Jurkat, Clone E6-1 (cell line): ENCODE measurements around the gene RNF215. TPM values are rescaled to one million over a fixed set of nuclear protein-coding genes. Genes with fewer than 3 reads are reported as not detected.

Experiments used
- DNase-seq: peaks from one replicate; pipeline ENCODE4 v3.0.0-alpha.2; 2011; ENCODE audit warnings: low read depth, low spot score
- H3K4me3 ChIP-seq: 2 replicates; pipeline ENCODE4 v1.5.1; 2011; ENCODE audit warnings: mild to moderate bottlenecking, low read length, control low read depth, moderate library complexity
- polyA plus RNA-seq: library from polyadenylated mRNA; unstranded; fragments of >200 nt; gene quantifications from one replicate; pipeline ENCODE4 v1.2.1, GENCODE V29; 2012; ENCODE audit warnings: missing spikeins; ENCODE audit not compliant: insufficient read length, insufficient read depth

Gene RNF215
- polyA plus RNA-seq = 11.1 TPM

- DNase-seq = peak; percentile 54
- peak within 1 kb of the TSS; percentile 50 for H3K4me3 ChIP-seq
These were observed at the start of gene RNF215 for GRCh38 chr22:30386960-30387827. Gene RNF215 (minus strand): TSS chr22:30387411. CDS start chr22:30387313, 98 bp downstream.

GRCh38 chr22:30436196-30436595, 49.0 kb upstream of the RNF215 start:
- H3K4me3 ChIP-seq = peak overlapping the region; percentile 52
- no peak for DNase-seq

GRCh38 chr22:30435674-30436126, 48.5 kb upstream of the RNF215 start:
- peak; percentile 85 for DNase-seq
- peak overlapping the region; percentile 52 for H3K4me3 ChIP-seq

- H3K4me3 ChIP-seq = peak overlapping the region; percentile 52
- no peak for DNase-seq
These were observed 47.6 kb upstream of the RNF215 start for GRCh38 chr22:30434843-30435242.

- no peak for DNase-seq
- H3K4me3 ChIP-seq = no peak overlapping the region
These were observed 46.6 kb upstream of the RNF215 start for GRCh38 chr22:30433773-30434172.

- H3K4me3 ChIP-seq = no peak overlapping the region
- no peak for DNase-seq
These were observed 46.0 kb upstream of the RNF215 start for GRCh38 chr22:30433227-30433626.

GRCh38 chr22:30432520-30432919, 45.3 kb upstream of the RNF215 start:
- H3K4me3 ChIP-seq = no peak overlapping the region
- no peak for DNase-seq

- no peak overlapping the region for H3K4me3 ChIP-seq
- no peak for DNase-seq
These were observed 44.9 kb upstream of the RNF215 start for GRCh38 chr22:30432096-30432495.

GRCh38 chr22:30430933-30431332, 43.7 kb upstream of the RNF215 start:
- DNase-seq = no peak
- H3K4me3 ChIP-seq = no peak overlapping the region

- DNase-seq = no peak
- H3K4me3 ChIP-seq = no peak overlapping the region
These were observed 42.7 kb upstream of the RNF215 start for GRCh38 chr22:30429887-30430286.

GRCh38 chr22:30427871-30428270, 40.7 kb upstream of the RNF215 start:
- no peak overlapping the region for H3K4me3 ChIP-seq
- DNase-seq = no peak

GRCh38 chr22:30426388-30427353, 39.5 kb upstream of the RNF215 start:
- peak; percentile 86 for DNase-seq
- peak overlapping the region; percentile 91 for H3K4me3 ChIP-seq

- no peak for DNase-seq
- peak within 1 kb of the TSS; percentile 91 for H3K4me3 ChIP-seq
These were observed 38.6 kb upstream of the RNF215 start, which contains the start of gene MTFP1 for GRCh38 chr22:30425616-30426387. Gene MTFP1 (plus strand): TSS chr22:30425768. CDS start chr22:30425880, 112 bp downstream.

GRCh38 chr22:30425327-30425615, 38.1 kb upstream of the RNF215 start:
- no peak for DNase-seq
- H3K4me3 ChIP-seq = peak overlapping the region; percentile 91

GRCh38 chr22:30424534-30425326, 37.5 kb upstream of the RNF215 start:
- peak overlapping the region; percentile 91 for H3K4me3 ChIP-seq
- no peak for DNase-seq

GRCh38 chr22:30423959-30424533, 36.8 kb upstream of the RNF215 start:
- peak; percentile 100 for DNase-seq
- peak overlapping the region; percentile 91 for H3K4me3 ChIP-seq

GRCh38 chr22:30423301-30423958, 36.2 kb upstream of the RNF215 start:
- H3K4me3 ChIP-seq = peak overlapping the region; percentile 91
- no peak for DNase-seq
